ENCODE data around the gene YJEFN3. TPM values are rescaled to one million over a fixed set of nuclear protein-coding genes. Genes with fewer than 3 reads are reported as not detected.

YJEFN3 gene
- total and polyA plus RNA-seq, 2 of the 8 experiments (the other 6 are each of a cell fraction or from before 2014, with no cell fraction given): 5.7 to 9.4 TPM

DNA sequence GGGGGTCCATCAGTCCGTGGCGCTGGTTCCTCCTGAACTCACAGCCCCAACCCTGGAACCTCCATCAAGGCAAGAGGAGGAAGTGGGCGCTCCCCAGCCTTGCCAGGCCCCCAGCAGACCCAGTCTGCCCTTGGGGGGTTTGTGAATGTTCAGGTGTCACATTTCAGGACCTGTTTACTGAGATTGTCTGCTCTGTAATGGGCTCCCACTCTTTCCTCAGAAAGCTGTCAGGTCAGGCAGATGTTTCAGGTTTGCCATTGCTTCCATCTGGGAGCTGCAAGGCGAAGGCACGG lies 42.8 kb upstream of the YJEFN3 start:
- CTCF ChIA-PET (ENCODE audit: partially characterized antibody): interaction anchor here (0.9 to 9.8 kb wide), 4 partner anchors 10 to 120 kb away, joined by 3 to 146 read pairs (median 26); no protein-coding TSS in a partner anchor
- H3K27me3 ChIP-seq (replicated peaks in 1 of 4; ENCODE audit: control insufficient read depth in 3 of 4, extremely low read depth in 1 of 4, insufficient read depth in 3 of 4, low read length in 3 of 4): no peaks in the 10 kb centered on the region
- H3K23ac ChIP-seq (ENCODE audit: insufficient read length): no peak overlapping the region
- 0 out of 2 replicates have a peak overlapping the region, but pooled peaks have one; percentile 39 for H2BK12ac ChIP-seq (ENCODE audit: low read depth, low read length)
- H3K9me3 ChIP-seq (ENCODE audit: insufficient read depth in 2 of 2, low read depth in 1 of 2, low read length in 1 of 2): no peaks in the 10 kb centered on the region
- H4K5ac ChIP-seq (ENCODE audit: insufficient read length, low read depth, low read length): no peak overlapping the region
- H3K27ac ChIP-seq (ENCODE audit: low read depth, low read length): no peak overlapping the region
- H3K4me2 ChIP-seq (ENCODE audit: insufficient read depth in 1 of 2, low read depth in 2 of 2, low read length in 2 of 2): no peak overlapping the region
- TF ChIP-seq MAFK (IDR thresholded peaks at IDR 0.05; ENCODE audit: low read depth, low read length) (no peak), RBBP5 (IDR thresholded peaks at IDR 0.05; ENCODE audit: borderline replicate concordance, low read depth, low read length) (no peak), GTF2F1 (IDR thresholded peaks at IDR 0.05; ENCODE audit: borderline replicate concordance, low read depth, low read length) (no peak), POLR2AphosphoS5 (IDR thresholded peaks at IDR 0.05; ENCODE audit: low read depth, low read length) (no peak)
- peaks cover 0 to 67% of the 10 kb centered on the region in 2 experiments; a peak in 3 of 4 replicates for H3K79me2 ChIP-seq (ENCODE audit: control insufficient read depth in 1 of 2, insufficient read depth in 2 of 2, low read length in 2 of 2)
- no peak overlapping the region for H2AFZ ChIP-seq (ENCODE audit: low read length)
- WGBS, 2 experiments (ENCODE audit: extremely low coverage in 1 of 2, insufficient coverage in 1 of 2, insufficient read length in 1 of 2, insufficient replicate concordance in 2 of 2, low coverage in 1 of 2, low lambda C conversion rate in 2 of 2, missing lambda C conversion rate in 1 of 2): 91% methylated on average over 5 of the region's 5 CpGs; no CpG with 5 or more reads in 1 of the 2 experiments
- no peak overlapping the region for H2AK5ac ChIP-seq (ENCODE audit: low read depth, low read length)
- no peak overlapping the region for H3K14ac ChIP-seq (ENCODE audit: insufficient read length)
- FAIRE-seq (no peak), DNase-seq (ENCODE audit: low read depth in 1 of 2, low spot score in 2 of 2) (no peak)
- no peak overlapping the region; the same call in 1 of the 2 replicates for H2BK5ac ChIP-seq (ENCODE audit: low read depth, low read length)
- no peak overlapping the region for H4K8ac ChIP-seq (ENCODE audit: extremely low read depth, insufficient read depth, low read length)
- H3K36me3 ChIP-seq (ENCODE audit: control insufficient read depth in 2 of 4, insufficient read depth in 4 of 4, low read length in 3 of 4): peaks cover 0 to 3% (median under 1%) of the 10 kb centered on the region in 4 experiments; a peak in 2 of 8 replicates
- no peak overlapping the region for H2BK120ac ChIP-seq (replicated peaks; ENCODE audit: low read depth, low read length)
- H3K9ac ChIP-seq (replicated peaks in 1 of 4; ENCODE audit: extremely low read depth in 1 of 4, low read depth in 3 of 4, low read length in 3 of 4): no peak overlapping the region
- peaks cover 21% of the 10 kb centered on the region for H3K79me1 ChIP-seq (ENCODE audit: low read depth, low read length)
- H3K18ac ChIP-seq (ENCODE audit: extremely low read depth, low read length): no peak overlapping the region; the same call in 1 of the 2 replicates
- POLR2A ChIA-PET (ENCODE audit: partially characterized antibody): interaction anchor here (0.8 to 1.5 kb wide), 6 partner anchors 11 to 95 kb away, joined by 3 to 4 read pairs (median 3); partner anchors contain the start of gene GATAD2A
- H3K4ac ChIP-seq (replicated peaks; ENCODE audit: insufficient read length, low read depth, low read length): no peak overlapping the region
- peaks cover 13 to 40% of the 10 kb centered on the region in 2 experiments for H4K20me1 ChIP-seq (replicated peaks in 1 of 2; ENCODE audit: control insufficient read depth in 1 of 2, insufficient read depth in 2 of 2, low read length in 2 of 2)
- H4K91ac ChIP-seq (replicated peaks; ENCODE audit: insufficient read length, low read length): no peak overlapping the region
- peaks cover 11 to 32% (median 22%) of the 10 kb centered on the region in 4 experiments for H3K4me1 ChIP-seq (replicated peaks in 1 of 4; ENCODE audit: control insufficient read depth in 3 of 4, insufficient read depth in 4 of 4, low read length in 3 of 4)
- H3K4me3 ChIP-seq (ENCODE audit: extremely low read depth in 1 of 4, insufficient read depth in 2 of 4, low read depth in 3 of 4, low read length in 4 of 4): no peak overlapping the region
- H2BK15ac ChIP-seq (ENCODE audit: low read length): no peak overlapping the region
- H3K23me2 ChIP-seq (ENCODE audit: low read depth, low read length): no peaks in the 10 kb centered on the region
- no peak overlapping the region for H3K56ac ChIP-seq (replicated peaks; ENCODE audit: insufficient read length, low read depth, low read length)
- no peak overlapping the region for H2BK20ac ChIP-seq (ENCODE audit: low read length)

All from H1 (cell line).